A549 (cell line): ENCODE measurements around the gene TRIM56. TPM values are rescaled to one million over a fixed set of nuclear protein-coding genes. Genes with fewer than 3 reads are reported as not detected.

ENCODE experiments used
- ATAC-seq, 2 experiments: fragments of 200-7000 bp in 1 of 2; fragments of >200 bp in 1 of 2; cut with Nextera tagmentation in 1 of 2; cut with Tn5 transposase in 1 of 2; 3 replicates each; pipeline versions ENCODE4 v1.8.0 to v1.9.1; 2018 to 2020; ENCODE audit warnings: mild to moderate bottlenecking in 1 of 2, moderate library complexity in 1 of 2
- CTCF ChIA-PET: fragments of 300-600 bp; sonication (Branson Sonifier 250); formaldehyde crosslinking; extraction: SDS; loops from one replicate; lab custom pipeline; 2021; ENCODE audit warnings: antibody characterized with exemption, inconsistent platforms; lab: Yijun Ruan, JAX
- POLR2A ChIA-PET: fragments of 350-600 bp; formaldehyde crosslinking; extraction: SDS; loops from one replicate; lab custom pipeline; 2021; ENCODE audit warnings: antibody characterized with exemption, inconsistent platforms; lab: Yijun Ruan, JAX
- DNase-seq, 2 experiments: peaks; one replicate each; pipeline versions ENCODE4 v3.0.0 to v3.0.0-alpha.2; 2011 to 2016; ENCODE audit warnings: low read depth in 1 of 2, low spot score in 1 of 2
- FAIRE-seq: peaks from 2 replicates; lab custom pipeline; 2011; peaks lifted over from hg19 to GRCh38; lab: Jason Lieb, UNC
- H3K27ac ChIP-seq, 2 experiments: fragments of >200 bp; sonication (Bioruptor Twin); formaldehyde crosslinking; 3 replicates each; pipeline ENCODE4 v1.5.1; 2016 to 2017
- H3K4me1 ChIP-seq: fragments of >200 bp; sonication (Bioruptor Twin); formaldehyde crosslinking; 3 replicates; pipeline ENCODE4 v1.6.1; 2016
- H3K4me2 ChIP-seq: fragments of >200 bp; sonication (Bioruptor Twin); formaldehyde crosslinking; 3 replicates; pipeline ENCODE4 v1.6.1; 2016
- H3K4me3 ChIP-seq: fragments of >200 bp; sonication (Bioruptor Twin); formaldehyde crosslinking; 3 replicates; pipeline ENCODE4 v1.5.1; 2016
- H3K9me3 ChIP-seq: fragments of >200 bp; sonication (Bioruptor Twin); formaldehyde crosslinking; 3 replicates; pipeline ENCODE4 v1.6.1; 2016
- BHLHE40 ChIP-seq: IDR thresholded peaks from 2 replicates; pipeline ENCODE4 v1.6.1; 2012; ENCODE audit warnings: low read depth, low read length, inconsistent platforms
- CBX2 ChIP-seq: fragments of 200-600 bp; sonication (generic); IDR thresholded peaks from 2 replicates; pipeline ENCODE4 v1.6.1; 2016; ENCODE audit warnings: low read depth, mild to moderate bottlenecking, borderline replicate concordance
- CBX8 ChIP-seq: fragments of 200-600 bp; sonication (generic); IDR thresholded peaks from 2 replicates; pipeline ENCODE4 v1.6.1; 2016
- CHD2 ChIP-seq: fragments of 150-350 bp; IDR thresholded peaks from 2 replicates; pipeline ENCODE4 v1.6.1; 2014; ENCODE audit warnings: low read length; ENCODE audit not compliant: partially characterized antibody
- EHF ChIP-seq: fragments of 250-450 bp; sonication (Bioruptor Pico); IDR thresholded peaks from 2 replicates; pipeline ENCODE4 v1.5.0; 2020; ENCODE audit warnings: mild to moderate bottlenecking
- EHMT2 ChIP-seq: fragments of 200-600 bp; sonication (generic); IDR thresholded peaks from 2 replicates; pipeline ENCODE4 v1.6.1; 2016; ENCODE audit warnings: antibody characterized with exemption, low read depth, mild to moderate bottlenecking, moderate library complexity
- FOXS1 ChIP-seq: fragments of 250-450 bp; sonication (Bioruptor Pico); IDR thresholded peaks from 2 replicates; pipeline ENCODE4 v1.5.0; 2020; ENCODE audit warnings: mild to moderate bottlenecking, moderate library complexity
- HEYL ChIP-seq: fragments of 250-450 bp; sonication (Bioruptor Pico); IDR thresholded peaks from 2 replicates; pipeline ENCODE4 v1.8.0; 2021; ENCODE audit warnings: mild to moderate bottlenecking, moderate library complexity
- HMGXB4 ChIP-seq: fragments of 250-450 bp; sonication (Bioruptor Pico); IDR thresholded peaks from 2 replicates; pipeline ENCODE4 v1.5.0; 2021; ENCODE audit warnings: mild to moderate bottlenecking, moderate library complexity, borderline replicate concordance
- HOXA7 ChIP-seq: fragments of 250-450 bp; sonication (Bioruptor Pico); IDR thresholded peaks from 2 replicates; pipeline ENCODE4 v1.5.0; 2020; ENCODE audit warnings: mild to moderate bottlenecking, moderate library complexity
- HOXB13 ChIP-seq: fragments of 250-450 bp; sonication (Bioruptor Pico); IDR thresholded peaks from 2 replicates; pipeline ENCODE4 v1.5.0; 2020; ENCODE audit warnings: low read depth, mild to moderate bottlenecking, moderate library complexity
- HOXB5 ChIP-seq: fragments of 250-450 bp; sonication (Bioruptor Pico); IDR thresholded peaks from 2 replicates; pipeline ENCODE4 v1.5.0; 2020; ENCODE audit warnings: mild to moderate bottlenecking, moderate library complexity
- JUN ChIP-seq, 2 experiments: fragments of >200 bp; sonication (Bioruptor Twin); formaldehyde crosslinking; IDR thresholded peaks; 2 replicates in 1 of 2; 3 replicates in 1 of 2; pipeline ENCODE4 v1.6.1; 2016 to 2017
- JUNB ChIP-seq: fragments of >200 bp; sonication (Bioruptor Twin); formaldehyde crosslinking; IDR thresholded peaks from 2 replicates; pipeline ENCODE4 v1.6.1; 2016
- KDM5A ChIP-seq: fragments of 200-600 bp; sonication (generic); IDR thresholded peaks from 2 replicates; pipeline ENCODE4 v1.6.1; 2016; ENCODE audit warnings: antibody characterized with exemption, mild to moderate bottlenecking
- MAZ ChIP-seq: fragments of 150-350 bp; IDR thresholded peaks from 2 replicates; pipeline ENCODE4 v1.6.1; 2014; ENCODE audit warnings: antibody characterized with exemption, low read depth, low read length, borderline replicate concordance
- MYC ChIP-seq: IDR thresholded peaks from 2 replicates; pipeline ENCODE4 v1.6.1; 2012; ENCODE audit warnings: mild to moderate bottlenecking, inconsistent platforms, low read length, improper control_type of control experiment, borderline replicate concordance
- NFE2L2 ChIP-seq: fragments of 150-350 bp; conservative IDR thresholded peaks from 2 replicates; pipeline ENCODE4 v1.6.1; 2014; ENCODE audit warnings: low read length
- NPAS2 ChIP-seq: fragments of 250-450 bp; sonication (Bioruptor Pico); IDR thresholded peaks from 2 replicates; pipeline ENCODE4 v1.8.0; 2022; ENCODE audit warnings: mild to moderate bottlenecking, moderate library complexity, borderline replicate concordance
- NR3C1 ChIP-seq: fragments of >200 bp; sonication (Bioruptor Twin); formaldehyde crosslinking; IDR thresholded peaks from 3 replicates; pipeline ENCODE4 v1.6.1; 2017
- PHF8 ChIP-seq: fragments of 200-600 bp; sonication (generic); IDR thresholded peaks from 2 replicates; pipeline ENCODE4 v1.6.1; 2016; ENCODE audit warnings: low read depth, mild to moderate bottlenecking, antibody characterized with exemption, moderate library complexity, borderline replicate concordance
- POLR2A ChIP-seq: IDR thresholded peaks from 2 replicates; pipeline ENCODE4 v1.6.1; 2012; ENCODE audit warnings: mild to moderate bottlenecking, low read length
- RAD21 ChIP-seq, 2 experiments: fragments of >200 bp in 1 of 2; sonication (Bioruptor Twin) in 1 of 2; formaldehyde crosslinking in 1 of 2; IDR thresholded peaks in 1 of 2; conservative IDR thresholded peaks in 1 of 2; 2 replicates in 1 of 2; 3 replicates in 1 of 2; pipeline ENCODE4 v1.6.1; 2012 to 2018; ENCODE audit warnings: inconsistent platforms in 1 of 2
- RARB ChIP-seq: fragments of 250-450 bp; sonication (Bioruptor Pico); IDR thresholded peaks from 2 replicates; pipeline ENCODE4 v1.8.0; 2021; ENCODE audit warnings: mild to moderate bottlenecking, moderate library complexity
- RNF2 ChIP-seq: fragments of 200-600 bp; sonication (generic); IDR thresholded peaks from 2 replicates; pipeline ENCODE4 v1.6.1; 2016; ENCODE audit warnings: low read depth, mild to moderate bottlenecking, antibody characterized with exemption, moderate library complexity, borderline replicate concordance
- SREBF2 ChIP-seq: fragments of 450-650 bp; IDR thresholded peaks from 2 replicates; pipeline ENCODE4 v1.6.1; 2014; ENCODE audit warnings: mild to moderate bottlenecking, moderate library complexity
- TFCP2L1 ChIP-seq: fragments of 250-450 bp; sonication (Bioruptor Pico); IDR thresholded peaks from 2 replicates; pipeline ENCODE4 v1.5.0; 2021; ENCODE audit warnings: mild to moderate bottlenecking
- TP53 ChIP-seq: fragments of 250-450 bp; sonication (Bioruptor Pico); IDR thresholded peaks from 2 replicates; pipeline ENCODE4 v1.5.0; 2021; ENCODE audit warnings: mild to moderate bottlenecking, moderate library complexity
- USF2 ChIP-seq: fragments of 450-650 bp; IDR thresholded peaks from 2 replicates; pipeline ENCODE4 v1.6.1; 2014; ENCODE audit warnings: antibody characterized with exemption
- ZC3H11A ChIP-seq: fragments of 450-650 bp; IDR thresholded peaks from 2 replicates; pipeline ENCODE4 v1.6.1; 2014; ENCODE audit warnings: antibody characterized with exemption, mild to moderate bottlenecking
- ZFP36 ChIP-seq: fragments of 450-650 bp; IDR thresholded peaks from 2 replicates; pipeline ENCODE4 v1.6.1; 2014; ENCODE audit warnings: borderline replicate concordance; ENCODE audit not compliant: partially characterized antibody
- ZNF302 ChIP-seq: fragments of 250-450 bp; sonication (Bioruptor Pico); IDR thresholded peaks from 2 replicates; pipeline ENCODE4 v1.9.0; 2021; ENCODE audit warnings: inconsistent platforms, mild to moderate bottlenecking, moderate library complexity
- ZSCAN20 ChIP-seq: fragments of 250-450 bp; sonication (Bioruptor Pico); IDR thresholded peaks from 2 replicates; pipeline ENCODE4 v1.8.0; 2022; ENCODE audit warnings: mild to moderate bottlenecking, moderate library complexity
- WGBS: methylation state at CpG from one replicate; pipeline ENCODE4 v1.1.6; 2017; ENCODE audit errors: missing lambda C conversion rate; 5-methylcytosine and 5-hydroxymethylcytosine counted together
- polyA plus RNA-seq, 4 experiments: library from polyadenylated mRNA; depleted of rRNA in 3 of 4; stranded (reverse); fragments of >200 nt; fragmentation: RNase III in 1 of 4; extraction: RNeasy Plus Mini Kit Qiagen cat#74134 plus additional on column Dnase treatment in 1 of 4; gene quantifications; 2 replicates in 3 of 4; 3 replicates in 1 of 4; pipeline ENCODE4 v1.2.3, GENCODE V29; 2011 to 2017
- TF ChIP-seq, protein P1 (sequence below): fragments of 150-350 bp; IDR thresholded peaks from 2 replicates; pipeline ENCODE4 v1.6.1; 2014; ENCODE audit warnings: low read depth, mild to moderate bottlenecking, low read length
- TF ChIP-seq, protein P2 (sequence below): IDR thresholded peaks from 2 replicates; pipeline ENCODE4 v1.6.1; 2012
- TF ChIP-seq, protein P3 (sequence below): IDR thresholded peaks from 2 replicates; pipeline ENCODE4 v1.6.1; 2012
- TF ChIP-seq, protein P4 (sequence below): fragments of 250-450 bp; sonication (Bioruptor Pico); IDR thresholded peaks from 2 replicates; pipeline ENCODE4 v1.5.0; 2020; ENCODE audit warnings: low read depth, mild to moderate bottlenecking, moderate library complexity

Gene TRIM56
- polyA plus RNA-seq, 2 of the 4 experiments (the other 2 are of a cell fraction): 3.9 to 16.5 TPM

DNA sequence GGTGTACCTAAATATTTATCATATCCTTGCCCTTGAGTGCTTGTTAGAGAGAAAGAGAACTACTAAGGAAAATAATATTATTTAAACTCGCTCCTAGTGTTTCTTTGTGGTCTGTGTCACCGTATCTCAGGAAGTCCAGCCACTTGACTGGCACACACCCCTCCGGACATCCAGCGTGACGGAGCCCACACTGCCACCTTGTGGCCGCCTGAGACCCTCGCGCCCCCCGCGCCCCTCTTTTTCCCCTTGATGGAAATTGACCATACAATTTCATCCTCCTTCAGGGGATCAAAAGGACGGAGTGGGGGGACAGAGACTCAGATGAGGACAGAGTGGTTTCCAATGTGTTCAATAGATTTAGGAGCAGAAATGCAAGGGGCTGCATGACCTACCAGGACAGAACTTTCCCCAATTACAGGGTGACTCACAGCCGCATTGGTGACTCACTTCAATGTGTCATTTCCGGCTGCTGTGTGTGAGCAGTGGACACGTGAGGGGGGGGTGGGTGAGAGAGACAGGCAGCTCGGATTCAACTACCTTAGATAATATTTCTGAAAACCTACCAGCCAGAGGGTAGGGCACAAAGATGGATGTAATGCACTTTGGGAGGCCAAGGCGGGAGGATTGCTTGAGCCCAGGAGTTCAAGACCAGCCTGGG, 53.1 kb downstream of the TRIM56 start:
- H3K4me2 ChIP-seq: peak overlapping the region; percentile 69
- ChIA-PET CTCF (interaction anchor here (0.5 to 32.8 kb wide), 18 partner anchors 9 to 248 kb away, joined by 3 to 600 read pairs (median 4); partner anchors contain the start of genes AP1S1, SERPINE1, TRIM56 and VGF), POLR2A (interaction anchor here (2.7 to 3.2 kb wide), 2 partner anchors 11 to 39 kb away, joined by 10 to 24 read pairs; partner anchors contain the start of gene SERPINE1)
- DNase-seq: peak; percentile 75 to 96
- FAIRE-seq: peak; percentile 56
- H3K27ac ChIP-seq: peak overlapping the region; percentile 79 to 88
- WGBS: 3% methylated on average over 11 of the region's 16 CpGs
- no peak overlapping the region for H3K4me3 ChIP-seq
- ATAC-seq: peak; percentile 39 to 73
- peaks cover 57% of the 10 kb centered on the region for H3K4me1 ChIP-seq
- no peaks in the 10 kb centered on the region for H3K9me3 ChIP-seq
- TF ChIP-seq RARB (CRISPR knock-in tag) (peak; percentile 65; the same call in 1 of the 2 replicates), ZC3H11A (no peak), HOXB13 (no peak), FOXS1 (CRISPR knock-in tag) (no peak), MAZ (no peak), NPAS2 (CRISPR knock-in tag) (peak; percentile 86), JUNB (peak; percentile 96), RNF2 (no peak), TFCP2L1 (peak; percentile 75), RAD21 (conservative IDR thresholded peaks at IDR 0.05 in 1 of 2, IDR thresholded peaks at IDR 0.05 in 1 of 2) (peak; percentile 57 to 90), NR3C1 (no peak), EHMT2 (no peak), CBX8 (no peak), HOXA7 (CRISPR knock-in tag) (peak; percentile 75; the same call in 1 of the 2 replicates), USF2 (peak; percentile 90), TP53 (0 out of 2 replicates have a peak, but pooled peaks have one; percentile 40), BHLHE40 (peak; percentile 95), POLR2A (no peak), PHF8 (no peak), CHD2 (no peak), HOXB5 (CRISPR knock-in tag) (no peak), CBX2 (no peak), ZNF302 (no peak), MYC (no peak), SREBF2 (no peak), ZSCAN20 (CRISPR knock-in tag) (no peak), ZFP36 (no peak), EHF (CRISPR knock-in tag) (no peak), HEYL (CRISPR knock-in tag) (no peak), JUN (IDR thresholded peaks at IDR 0.05) (peak; percentile 96), KDM5A (0 out of 2 replicates have a peak, but pooled peaks have one; percentile 36), NFE2L2 (no peak), HMGXB4 (no peak)
- TF ChIP-seq, protein P1, sequence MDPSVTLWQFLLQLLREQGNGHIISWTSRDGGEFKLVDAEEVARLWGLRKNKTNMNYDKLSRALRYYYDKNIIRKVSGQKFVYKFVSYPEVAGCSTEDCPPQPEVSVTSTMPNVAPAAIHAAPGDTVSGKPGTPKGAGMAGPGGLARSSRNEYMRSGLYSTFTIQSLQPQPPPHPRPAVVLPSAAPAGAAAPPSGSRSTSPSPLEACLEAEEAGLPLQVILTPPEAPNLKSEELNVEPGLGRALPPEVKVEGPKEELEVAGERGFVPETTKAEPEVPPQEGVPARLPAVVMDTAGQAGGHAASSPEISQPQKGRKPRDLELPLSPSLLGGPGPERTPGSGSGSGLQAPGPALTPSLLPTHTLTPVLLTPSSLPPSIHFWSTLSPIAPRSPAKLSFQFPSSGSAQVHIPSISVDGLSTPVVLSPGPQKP: no peak
- TF ChIP-seq, protein P2, sequence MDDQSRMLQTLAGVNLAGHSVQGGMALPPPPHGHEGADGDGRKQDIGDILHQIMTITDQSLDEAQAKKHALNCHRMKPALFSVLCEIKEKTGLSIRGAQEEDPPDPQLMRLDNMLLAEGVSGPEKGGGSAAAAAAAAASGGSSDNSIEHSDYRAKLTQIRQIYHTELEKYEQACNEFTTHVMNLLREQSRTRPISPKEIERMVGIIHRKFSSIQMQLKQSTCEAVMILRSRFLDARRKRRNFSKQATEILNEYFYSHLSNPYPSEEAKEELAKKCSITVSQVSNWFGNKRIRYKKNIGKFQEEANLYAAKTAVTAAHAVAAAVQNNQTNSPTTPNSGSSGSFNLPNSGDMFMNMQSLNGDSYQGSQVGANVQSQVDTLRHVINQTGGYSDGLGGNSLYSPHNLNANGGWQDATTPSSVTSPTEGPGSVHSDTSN: peak; percentile 80
- TF ChIP-seq, protein P3, sequence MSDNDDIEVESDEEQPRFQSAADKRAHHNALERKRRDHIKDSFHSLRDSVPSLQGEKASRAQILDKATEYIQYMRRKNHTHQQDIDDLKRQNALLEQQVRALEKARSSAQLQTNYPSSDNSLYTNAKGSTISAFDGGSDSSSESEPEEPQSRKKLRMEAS: peak; percentile 94
- TF ChIP-seq, protein P4, sequence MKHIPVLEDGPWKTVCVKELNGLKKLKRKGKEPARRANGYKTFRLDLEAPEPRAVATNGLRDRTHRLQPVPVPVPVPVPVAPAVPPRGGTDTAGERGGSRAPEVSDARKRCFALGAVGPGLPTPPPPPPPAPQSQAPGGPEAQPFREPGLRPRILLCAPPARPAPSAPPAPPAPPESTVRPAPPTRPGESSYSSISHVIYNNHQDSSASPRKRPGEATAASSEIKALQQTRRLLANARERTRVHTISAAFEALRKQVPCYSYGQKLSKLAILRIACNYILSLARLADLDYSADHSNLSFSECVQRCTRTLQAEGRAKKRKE (CRISPR knock-in tag): no peak
